HTR-8/SVneo (cell line): Measurements from ENCODE around the gene GNPTAB.
"Not testable (repeated sequence)": the region's sequence is repeated elsewhere in the genome, so short reads cannot be mapped to it uniquely, and the experiment has no call there.

Source experiments
- DNase-seq: peaks from one replicate; pipeline ENCODE4 v3.0.0; 2011; ENCODE audit warnings: low spot score, mixed read lengths; ENCODE audit not compliant: insufficient read length
- FAIRE-seq: peaks from 2 replicates; lab custom pipeline; 2011; peaks lifted over from hg19 to GRCh38; lab: Jason Lieb, UNC

GNPTAB gene

GRCh38 chr12:101811342-101811741 lies 19.4 kb downstream of the GNPTAB start:
- not testable (repeated sequence) for FAIRE-seq, DNase-seq

- FAIRE-seq (no peak), DNase-seq (no peak)
Observed at GRCh38 chr12:101809208-101809607, 21.6 kb downstream of the GNPTAB start.

DNA sequence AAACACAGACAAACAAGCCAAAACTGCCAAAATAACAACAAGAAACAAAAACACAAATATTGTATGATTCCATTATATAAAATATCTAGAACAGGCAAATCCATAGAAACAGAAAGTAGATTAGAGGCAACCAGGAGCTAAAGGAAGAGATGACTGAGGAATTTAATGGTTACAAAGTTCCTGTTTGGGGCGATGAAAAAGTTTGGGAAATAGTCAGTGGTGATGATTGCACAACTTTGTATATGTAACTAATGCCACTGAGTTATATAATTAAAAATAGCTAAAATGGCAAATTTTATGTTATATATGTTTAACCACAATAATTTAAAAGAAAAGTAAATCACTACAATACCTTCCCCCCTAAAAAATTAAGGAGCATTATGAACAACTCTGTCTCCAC lies 24.5 kb downstream of the GNPTAB start:
- no peak for FAIRE-seq

DNA sequence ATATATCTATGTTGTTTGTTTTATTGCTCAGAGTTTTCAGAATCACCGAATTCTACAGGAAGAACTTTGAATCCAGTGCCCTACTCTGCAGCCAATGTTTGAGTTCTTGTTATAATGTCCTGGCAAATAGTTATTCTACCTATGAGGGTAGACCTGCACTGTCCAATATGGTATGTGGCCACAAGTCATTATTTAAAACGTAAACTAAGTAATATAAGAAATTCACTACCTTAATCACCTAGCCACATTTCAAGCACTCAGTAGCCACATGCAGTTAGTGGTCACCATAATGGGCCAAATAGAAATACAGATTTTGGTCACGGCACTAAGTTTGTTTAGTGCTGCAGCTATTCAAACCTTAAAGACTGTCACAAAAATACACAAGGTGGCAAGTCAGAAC lies 26.4 kb downstream of the GNPTAB start:
- DNase-seq (no peak), FAIRE-seq (no peak)

More for the DNA sequence above, 24.5 kb downstream of the GNPTAB start:
- DNase-seq, result no peak

DNA sequence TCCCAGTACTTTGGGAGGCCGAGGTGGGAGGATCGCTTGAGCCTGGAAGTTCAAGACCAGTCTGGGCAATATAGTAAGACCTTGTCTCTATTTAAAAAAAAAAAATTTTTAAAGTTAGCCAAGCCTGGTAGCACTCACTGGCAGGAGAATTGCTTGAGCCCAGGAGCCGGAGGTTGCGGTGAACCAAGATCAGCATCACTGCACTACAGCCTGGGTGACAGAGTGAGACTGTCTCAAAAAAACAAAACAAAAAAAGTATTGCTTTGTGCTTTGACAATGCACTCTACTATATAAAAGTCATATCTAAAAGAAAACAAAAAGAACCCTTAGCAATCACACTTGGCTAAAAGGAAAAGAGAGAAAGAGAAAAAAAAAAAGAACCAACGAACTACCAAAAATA lies 26.8 kb downstream of the GNPTAB start:
- FAIRE-seq (no peak), DNase-seq (no peak)

DNA sequence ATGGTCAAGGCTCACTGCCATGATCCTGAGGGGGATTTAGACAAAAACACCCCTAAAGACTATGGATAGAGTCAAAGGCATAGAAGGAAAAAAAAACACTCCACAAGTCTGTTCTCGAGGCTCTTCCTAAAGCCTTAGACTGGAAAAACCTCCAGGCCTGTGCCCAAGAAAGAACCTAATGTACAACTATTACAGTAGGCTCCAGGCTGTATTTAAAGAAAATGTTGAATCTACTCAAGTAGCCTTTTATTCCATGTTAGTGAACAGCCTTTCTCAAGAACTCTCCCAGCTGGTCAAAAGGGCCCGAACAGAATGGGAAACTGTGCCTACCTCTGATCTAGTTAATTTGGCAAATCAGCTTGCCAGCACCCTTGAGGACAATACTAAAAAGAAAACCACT lies 28.3 kb downstream of the GNPTAB start:
- DNase-seq (no peak), FAIRE-seq (no peak)

GRCh38 chr12:101799774-101800173 lies 31.0 kb downstream of the GNPTAB start:
- DNase-seq, result no peak
- no peak for FAIRE-seq

DNA sequence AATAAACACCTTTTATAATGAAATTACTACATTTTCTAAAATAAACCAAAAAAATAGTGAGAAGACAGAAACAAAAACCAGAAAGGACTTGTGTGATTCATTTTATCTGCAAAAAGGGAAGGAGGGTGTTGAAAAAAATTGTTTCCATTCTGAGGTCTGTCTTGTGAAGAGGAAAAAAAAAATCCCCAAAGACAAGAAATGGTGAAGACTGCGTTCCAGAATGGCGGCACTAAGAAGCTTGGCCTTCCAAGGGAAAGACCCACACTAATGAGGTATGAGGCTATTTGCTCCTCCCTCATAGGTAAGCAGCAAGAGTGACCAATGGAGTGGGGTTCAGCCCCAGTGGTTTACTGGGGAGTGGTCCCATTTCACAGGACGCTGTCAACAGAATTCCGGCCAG lies 35.0 kb downstream of the GNPTAB start:
- FAIRE-seq (no peak), DNase-seq (no peak)

- FAIRE-seq, result no peak
- DNase-seq, result no peak
Observed at GRCh38 chr12:101795013-101795412, 35.7 kb downstream of the GNPTAB start.

- DNase-seq (no peak), FAIRE-seq (no peak)
Observed at GRCh38 chr12:101794574-101794973, 36.2 kb downstream of the GNPTAB start.

GRCh38 chr12:101793401-101793800 lies 37.4 kb downstream of the GNPTAB start:
- peak; percentile 9 for DNase-seq
- FAIRE-seq, result no peak

- FAIRE-seq (no peak), DNase-seq (no peak)
Observed at GRCh38 chr12:101792046-101792931, 38.5 kb downstream of the GNPTAB start.

DNA sequence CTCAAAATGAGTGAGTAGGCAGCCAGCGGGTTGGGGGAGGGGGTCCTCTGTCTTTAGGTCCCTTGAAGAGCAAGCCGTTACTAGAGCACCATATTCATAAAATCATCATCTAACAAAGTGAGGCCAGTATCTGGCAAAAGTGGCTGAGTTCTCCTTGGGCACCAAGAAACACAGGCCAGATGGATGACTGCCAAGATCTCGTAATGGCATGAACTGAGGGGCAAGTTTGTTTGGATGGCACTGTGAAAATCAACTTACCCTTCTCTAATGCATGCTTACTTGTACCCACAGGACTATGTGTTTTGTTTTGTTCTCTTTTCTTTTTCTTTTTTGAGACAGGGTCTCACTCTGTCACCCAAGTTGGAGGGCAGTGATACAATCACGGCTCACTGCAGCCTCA lies 41.6 kb downstream of the GNPTAB start:
- FAIRE-seq (peak; percentile 9), DNase-seq (no peak)

- no peak for FAIRE-seq
Observed at GRCh38 chr12:101785671-101786070, 45.1 kb downstream of the GNPTAB start.

DNA sequence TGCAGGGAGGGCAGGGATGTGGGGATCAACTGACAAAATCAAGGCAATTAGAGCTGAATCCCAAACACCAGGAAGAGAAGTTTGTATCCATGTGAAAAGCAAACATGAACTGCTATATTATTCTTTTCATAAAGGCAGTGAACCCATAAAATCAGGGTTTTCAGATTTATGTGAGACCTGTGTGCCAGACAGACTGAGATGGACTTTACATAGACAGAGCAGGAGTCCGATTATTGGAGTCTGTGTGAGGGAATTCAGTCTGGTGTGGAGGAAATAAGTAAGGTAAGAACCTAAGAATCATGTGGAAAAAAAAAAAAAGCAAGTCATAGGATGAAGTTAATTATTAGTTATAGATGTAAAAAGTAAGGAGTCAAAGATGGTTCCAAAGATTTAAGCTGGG lies 46.4 kb downstream of the GNPTAB start:
- FAIRE-seq, result no peak
- DNase-seq, result no peak

More at GRCh38 chr12:101785671-101786070, 45.1 kb downstream of the GNPTAB start:
- no peak for DNase-seq

DNA sequence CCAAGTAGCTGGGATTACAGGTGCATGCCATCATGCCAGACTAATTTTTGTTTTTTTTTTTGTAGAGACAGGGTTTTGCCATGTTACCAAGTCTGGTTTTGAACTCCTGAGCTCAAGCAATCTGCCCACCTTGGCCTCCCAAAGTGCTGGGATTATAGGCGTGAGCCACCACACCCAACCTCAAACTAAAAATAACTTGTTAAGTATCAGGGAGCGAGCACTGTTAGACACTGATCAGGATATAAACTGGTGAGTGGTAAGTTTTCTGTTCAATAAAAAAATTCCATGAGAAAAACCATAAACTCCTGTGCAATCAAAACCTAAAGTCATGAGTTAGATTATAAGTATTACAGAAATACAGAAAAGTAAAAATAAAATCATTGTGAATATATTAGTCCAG lies 46.9 kb downstream of the GNPTAB start:
- no peak for DNase-seq
- FAIRE-seq, result no peak

DNA sequence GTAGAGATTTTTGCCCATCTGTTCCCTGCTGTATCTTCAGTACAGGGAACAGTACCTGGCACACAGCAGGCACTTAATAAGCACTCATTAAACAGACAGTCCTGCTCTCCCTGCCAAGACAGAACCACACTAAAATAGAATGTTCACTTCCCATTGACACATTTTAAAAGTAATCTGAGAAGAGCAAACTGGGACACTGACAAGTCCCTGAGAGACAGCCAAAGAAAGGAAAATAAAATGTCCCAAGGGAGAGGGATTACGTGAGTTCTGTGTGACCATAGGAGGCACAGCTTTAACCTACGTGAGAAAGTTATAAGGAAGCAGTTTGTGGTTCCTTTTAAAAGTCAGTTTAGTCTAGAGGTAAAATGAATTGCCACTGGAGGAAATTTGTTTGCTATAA lies 47.6 kb downstream of the GNPTAB start:
- DNase-seq (no peak), FAIRE-seq (no peak)

DNA sequence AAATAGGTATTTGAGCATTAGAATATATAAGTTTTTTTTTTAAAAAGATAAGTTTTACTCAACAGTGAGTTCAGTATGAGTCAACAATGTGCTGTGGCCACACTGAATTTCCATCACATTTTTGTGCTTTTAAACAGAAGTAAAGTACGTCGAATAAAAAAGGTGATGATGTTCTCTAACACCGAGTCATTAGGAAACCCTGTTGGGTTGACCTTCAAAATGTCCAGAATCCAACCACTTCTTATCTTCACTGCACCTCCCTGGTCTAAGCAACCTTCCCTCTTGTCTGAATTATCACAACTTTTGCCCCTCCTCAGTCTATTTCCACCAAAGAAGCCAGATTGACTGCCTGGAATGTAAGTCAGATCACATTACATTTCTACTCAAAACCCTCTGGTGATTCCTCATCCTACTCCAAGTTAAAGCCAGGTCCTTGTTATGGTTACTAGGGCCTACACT lies 48.5 kb downstream of the GNPTAB start:
- DNase-seq (no peak), FAIRE-seq (no peak)

- no peak for FAIRE-seq
- DNase-seq, result no peak
Observed at GRCh38 chr12:101781834-101782233, 48.9 kb downstream of the GNPTAB start.

DNA sequence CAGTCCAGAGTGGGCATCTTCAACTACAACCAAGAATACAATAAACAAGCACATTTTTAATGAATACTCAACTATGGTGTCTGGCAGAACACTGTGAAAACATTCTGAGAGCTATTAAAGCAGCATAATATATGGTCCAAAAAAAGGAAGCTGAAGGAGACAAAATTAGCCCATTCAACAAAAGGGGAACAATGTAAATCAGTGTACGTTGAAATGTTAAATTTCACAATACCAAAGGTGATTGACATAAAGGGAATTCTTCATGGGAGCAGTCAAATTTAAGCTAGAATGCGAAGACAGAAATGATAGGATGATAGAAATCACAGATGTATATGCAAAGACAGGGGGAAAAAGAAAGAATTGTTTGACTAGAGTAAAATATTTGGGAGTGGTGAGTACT lies 50.2 kb downstream of the GNPTAB start:
- no peak for FAIRE-seq
- DNase-seq, result no peak

DNA sequence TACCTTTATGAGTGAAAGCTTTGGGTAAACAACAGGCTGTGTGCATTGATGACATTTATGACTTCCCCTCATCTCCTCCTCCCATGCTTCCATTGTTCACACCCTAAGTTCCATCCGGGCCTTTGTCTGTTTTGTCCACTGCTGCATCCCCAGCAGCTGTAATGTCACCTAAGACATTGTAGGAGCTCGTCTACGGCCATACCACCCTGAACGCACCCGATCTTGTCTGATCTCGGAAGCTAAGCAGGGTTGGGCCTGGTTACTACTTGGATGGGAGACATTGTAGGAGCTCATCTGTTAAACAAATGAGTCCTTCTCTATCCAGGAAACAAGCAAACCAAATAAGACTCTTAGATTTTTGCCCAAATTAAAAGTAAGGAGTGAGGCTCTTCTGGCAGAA lies 51.1 kb downstream of the GNPTAB start:
- FAIRE-seq, result no peak
- DNase-seq, result no peak

DNA sequence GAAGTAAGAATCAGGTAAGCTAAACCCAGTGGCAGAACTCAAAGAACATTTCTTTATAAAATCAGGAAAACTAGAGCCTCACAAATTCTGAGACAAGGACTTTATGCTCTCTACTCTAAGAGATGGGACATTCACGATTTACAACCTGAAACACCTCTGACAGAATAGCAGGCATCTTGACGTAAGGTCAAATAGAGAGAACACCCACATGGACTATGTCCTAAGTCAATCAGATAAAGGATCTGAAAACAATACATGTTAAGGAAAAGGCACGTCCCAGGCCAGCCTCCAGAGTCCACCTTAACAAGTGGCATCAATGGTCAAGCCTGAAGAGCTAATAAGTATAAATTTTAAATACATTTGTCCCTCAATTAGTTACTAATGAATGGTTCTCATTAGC lies 51.6 kb downstream of the GNPTAB start:
- FAIRE-seq (no peak), DNase-seq (no peak)
